ENCODE measurements around the gene ZNF747. TPM values are rescaled to one million over a fixed set of nuclear protein-coding genes. Genes with fewer than 3 reads are reported as not detected.

Gene ZNF747
- total RNA-seq, 1 experiment from 2014 or later = 10.9 TPM

DNA sequence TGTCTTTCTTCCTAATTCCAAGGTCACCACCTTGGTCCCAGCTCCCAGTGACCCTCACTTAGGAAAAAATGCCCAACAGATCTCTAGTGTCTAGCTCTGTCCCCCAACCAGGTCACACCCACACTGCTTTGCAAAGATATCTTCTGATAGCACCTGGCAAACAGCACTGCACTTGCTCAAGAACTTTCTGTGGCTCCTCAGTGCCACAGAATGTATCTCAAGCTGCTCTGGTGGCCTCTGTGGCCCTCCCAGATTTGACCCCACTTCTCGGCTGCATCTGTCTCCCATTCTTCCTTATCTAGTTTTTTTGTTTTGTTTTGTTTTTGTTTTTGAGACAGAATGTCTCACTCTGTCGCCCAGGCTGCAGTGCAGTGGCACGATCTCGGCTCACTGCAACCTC, 31.9 kb upstream of the ZNF747 start:
- ATAC-seq = no peak
- Histone ChIP-seq H3K4me1 (ENCODE audit: control insufficient read depth, insufficient read depth, low read length) (peaks cover 9% of the 10 kb centered on the region), H3K9me3 (ENCODE audit: control insufficient read depth, insufficient read depth, low read depth, low read length) (no peaks in the 10 kb centered on the region), H3K27me3 (ENCODE audit: control insufficient read depth, insufficient read depth, low read length) (no peaks in the 10 kb centered on the region), H3K27ac (ENCODE audit: low read length) (no peak overlapping the region), H3K4me3 (ENCODE audit: low read depth in 2 of 2, low read length in 2 of 2) (no peak overlapping the region), H3K36me3 (ENCODE audit: control insufficient read depth, insufficient read depth, low read length) (no peaks in the 10 kb centered on the region)
- ChIA-PET POLR2A (no interaction called here), CTCF (no interaction called here)
- in situ Hi-C loops (cut with HindIII; ENCODE audit: low pct_unique_long_range_greater_than_20kb, low sequenced_read_pairs) (no loop called here), intact Hi-C loops (cut with micrococcal nuclease; ENCODE audit: unreplicated experiment) (no loop called here)
- DNase-seq (ENCODE audit: low read depth, low spot score) = no peak
- no peak for TF ChIP-seq TCF7L2 (IDR thresholded peaks at IDR 0.05; ENCODE audit: low read depth, low read length)
- TF ChIP-seq, protein P1, sequence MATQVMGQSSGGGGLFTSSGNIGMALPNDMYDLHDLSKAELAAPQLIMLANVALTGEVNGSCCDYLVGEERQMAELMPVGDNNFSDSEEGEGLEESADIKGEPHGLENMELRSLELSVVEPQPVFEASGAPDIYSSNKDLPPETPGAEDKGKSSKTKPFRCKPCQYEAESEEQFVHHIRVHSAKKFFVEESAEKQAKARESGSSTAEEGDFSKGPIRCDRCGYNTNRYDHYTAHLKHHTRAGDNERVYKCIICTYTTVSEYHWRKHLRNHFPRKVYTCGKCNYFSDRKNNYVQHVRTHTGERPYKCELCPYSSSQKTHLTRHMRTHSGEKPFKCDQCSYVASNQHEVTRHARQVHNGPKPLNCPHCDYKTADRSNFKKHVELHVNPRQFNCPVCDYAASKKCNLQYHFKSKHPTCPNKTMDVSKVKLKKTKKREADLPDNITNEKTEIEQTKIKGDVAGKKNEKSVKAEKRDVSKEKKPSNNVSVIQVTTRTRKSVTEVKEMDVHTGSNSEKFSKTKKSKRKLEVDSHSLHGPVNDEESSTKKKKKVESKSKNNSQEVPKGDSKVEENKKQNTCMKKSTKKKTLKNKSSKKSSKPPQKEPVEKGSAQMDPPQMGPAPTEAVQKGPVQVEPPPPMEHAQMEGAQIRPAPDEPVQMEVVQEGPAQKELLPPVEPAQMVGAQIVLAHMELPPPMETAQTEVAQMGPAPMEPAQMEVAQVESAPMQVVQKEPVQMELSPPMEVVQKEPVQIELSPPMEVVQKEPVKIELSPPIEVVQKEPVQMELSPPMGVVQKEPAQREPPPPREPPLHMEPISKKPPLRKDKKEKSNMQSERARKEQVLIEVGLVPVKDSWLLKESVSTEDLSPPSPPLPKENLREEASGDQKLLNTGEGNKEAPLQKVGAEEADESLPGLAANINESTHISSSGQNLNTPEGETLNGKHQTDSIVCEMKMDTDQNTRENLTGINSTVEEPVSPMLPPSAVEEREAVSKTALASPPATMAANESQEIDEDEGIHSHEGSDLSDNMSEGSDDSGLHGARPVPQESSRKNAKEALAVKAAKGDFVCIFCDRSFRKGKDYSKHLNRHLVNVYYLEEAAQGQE (IDR thresholded peaks at IDR 0.05; ENCODE audit: insufficient read depth in 1 of 2, low read depth in 2 of 2, low read length in 1 of 2) = no peak
- no peak for TF ChIP-seq SIN3A (IDR thresholded peaks at IDR 0.05; ENCODE audit: borderline replicate concordance, insufficient read depth, low read depth, low read length)
- TF ChIP-seq, protein P2, sequence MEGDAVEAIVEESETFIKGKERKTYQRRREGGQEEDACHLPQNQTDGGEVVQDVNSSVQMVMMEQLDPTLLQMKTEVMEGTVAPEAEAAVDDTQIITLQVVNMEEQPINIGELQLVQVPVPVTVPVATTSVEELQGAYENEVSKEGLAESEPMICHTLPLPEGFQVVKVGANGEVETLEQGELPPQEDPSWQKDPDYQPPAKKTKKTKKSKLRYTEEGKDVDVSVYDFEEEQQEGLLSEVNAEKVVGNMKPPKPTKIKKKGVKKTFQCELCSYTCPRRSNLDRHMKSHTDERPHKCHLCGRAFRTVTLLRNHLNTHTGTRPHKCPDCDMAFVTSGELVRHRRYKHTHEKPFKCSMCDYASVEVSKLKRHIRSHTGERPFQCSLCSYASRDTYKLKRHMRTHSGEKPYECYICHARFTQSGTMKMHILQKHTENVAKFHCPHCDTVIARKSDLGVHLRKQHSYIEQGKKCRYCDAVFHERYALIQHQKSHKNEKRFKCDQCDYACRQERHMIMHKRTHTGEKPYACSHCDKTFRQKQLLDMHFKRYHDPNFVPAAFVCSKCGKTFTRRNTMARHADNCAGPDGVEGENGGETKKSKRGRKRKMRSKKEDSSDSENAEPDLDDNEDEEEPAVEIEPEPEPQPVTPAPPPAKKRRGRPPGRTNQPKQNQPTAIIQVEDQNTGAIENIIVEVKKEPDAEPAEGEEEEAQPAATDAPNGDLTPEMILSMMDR (IDR thresholded peaks at IDR 0.05) = no peak
- no peak for TF ChIP-seq POLR2AphosphoS5 (IDR thresholded peaks at IDR 0.05; ENCODE audit: low read depth, low read length)
- BruUV-seq (replicated peaks) = no TSS peak

DNA sequence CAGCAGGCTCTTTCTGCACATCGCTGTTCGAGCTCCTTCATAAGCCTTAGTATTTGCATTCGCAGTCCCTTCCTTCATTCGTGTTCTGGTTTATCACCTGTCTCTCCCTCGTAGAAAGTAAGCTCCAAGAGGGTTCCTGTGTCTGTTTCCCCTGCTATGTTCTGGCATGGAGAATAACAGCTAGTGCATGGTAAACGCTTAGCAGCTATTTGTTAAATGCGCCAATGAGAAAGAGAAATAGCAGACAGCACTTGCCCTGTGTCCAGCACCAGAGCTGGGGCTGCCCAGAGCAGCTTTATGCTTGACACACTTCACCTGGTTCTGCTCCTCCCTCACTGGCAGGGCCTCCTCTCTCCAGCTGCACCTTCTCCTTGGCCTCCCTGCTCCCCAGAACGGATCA, 31.3 kb upstream of the ZNF747 start:
- Histone ChIP-seq H3K9me3 (ENCODE audit: control insufficient read depth, insufficient read depth, low read depth, low read length) (no peaks in the 10 kb centered on the region), H3K4me1 (ENCODE audit: control insufficient read depth, insufficient read depth, low read length) (peaks cover 7% of the 10 kb centered on the region), H3K4me3 (ENCODE audit: low read depth in 2 of 2, low read length in 2 of 2) (no peak overlapping the region), H3K36me3 (ENCODE audit: control insufficient read depth, insufficient read depth, low read length) (no peaks in the 10 kb centered on the region), H3K27ac (ENCODE audit: low read length) (no peak overlapping the region), H3K27me3 (ENCODE audit: control insufficient read depth, insufficient read depth, low read length) (no peaks in the 10 kb centered on the region)
- intact Hi-C loops (cut with micrococcal nuclease; ENCODE audit: unreplicated experiment) = no loop called here
- POLR2A ChIA-PET = interaction anchor here (0.5 kb wide), 1 partner anchor 14 kb away, joined by 3 read pairs; no protein-coding TSS in a partner anchor
- CTCF ChIA-PET = no interaction called here
- ATAC-seq = no peak
- no TSS peak for BruUV-seq (replicated peaks)
- DNase-seq (ENCODE audit: low read depth, low spot score) = no peak
- no peak for TF ChIP-seq POLR2AphosphoS5 (IDR thresholded peaks at IDR 0.05; ENCODE audit: low read depth, low read length)
- TF ChIP-seq, protein P2 (IDR thresholded peaks at IDR 0.05) = no peak
- TF ChIP-seq, protein P1 (IDR thresholded peaks at IDR 0.05; ENCODE audit: insufficient read depth in 1 of 2, low read depth in 2 of 2, low read length in 1 of 2) = no peak
- TF ChIP-seq SIN3A (IDR thresholded peaks at IDR 0.05; ENCODE audit: borderline replicate concordance, insufficient read depth, low read depth, low read length) = no peak
- TF ChIP-seq TCF7L2 (IDR thresholded peaks at IDR 0.05; ENCODE audit: low read depth, low read length) = no peak
- in situ Hi-C loops (cut with HindIII; ENCODE audit: low pct_unique_long_range_greater_than_20kb, low sequenced_read_pairs) = no loop called here
